ENCODE data around the gene YOD1.

DNA sequence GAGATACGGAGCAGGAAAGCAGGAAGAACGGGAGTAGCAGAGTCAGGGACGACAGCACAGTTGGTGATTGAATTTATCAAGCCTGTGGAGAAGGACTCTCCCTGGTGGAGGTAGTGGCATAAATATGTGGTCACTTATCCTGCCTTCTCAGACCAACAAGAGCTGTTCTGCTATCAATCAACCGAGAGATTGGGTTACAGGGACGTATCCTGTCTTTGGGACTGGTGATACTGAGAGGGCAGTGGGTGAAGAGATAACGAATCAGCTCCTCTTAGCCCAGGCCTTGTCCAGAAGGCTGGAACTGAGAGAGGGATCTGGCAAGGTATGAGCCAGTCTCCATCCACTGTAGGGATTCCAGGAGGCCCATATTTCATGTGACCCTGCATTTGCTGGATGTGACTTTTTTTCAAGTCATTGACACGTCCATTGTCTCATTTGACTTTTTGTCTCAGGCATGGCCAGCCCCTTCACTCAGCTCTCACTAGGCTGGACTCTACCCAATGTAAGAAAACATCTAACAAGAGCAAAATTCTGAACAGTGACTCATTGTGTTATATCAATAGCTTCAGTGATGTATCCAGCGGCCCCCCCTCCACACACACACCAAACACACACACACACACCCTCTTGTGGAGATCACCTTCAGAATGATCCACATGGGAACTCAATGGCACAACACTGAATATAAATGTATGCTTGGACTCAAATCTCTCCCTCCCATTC lies 29.7 kb downstream of the YOD1 start:
- TF ChIP-seq MAX (IDR thresholded peaks at IDR 0.05; ENCODE audit: low read depth, low read length) (no peak), CTCF (IDR thresholded peaks at IDR 0.05; ENCODE audit: low read depth, low read length) (no peak)

All from NB4 (cell line).